Stimulated activated CD4-positive, alpha-beta T cell treated with anti-CD3 and anti-CD28 coated beads, TNF-alpha, amount 100 ng/mL, for 4 hours (primary cell): ENCODE data around the gene NCOA5.
A peak's percentile ranks its signal among the peaks of the same experiment; 100 is the strongest.

ENCODE experiments used
- DNase-seq, 3 experiments: peaks; one replicate each; pipeline ENCODE4 v3.0.0-alpha.2; 2020; ENCODE audit warnings: low read depth in 3 of 3

The NCOA5 gene

DNA sequence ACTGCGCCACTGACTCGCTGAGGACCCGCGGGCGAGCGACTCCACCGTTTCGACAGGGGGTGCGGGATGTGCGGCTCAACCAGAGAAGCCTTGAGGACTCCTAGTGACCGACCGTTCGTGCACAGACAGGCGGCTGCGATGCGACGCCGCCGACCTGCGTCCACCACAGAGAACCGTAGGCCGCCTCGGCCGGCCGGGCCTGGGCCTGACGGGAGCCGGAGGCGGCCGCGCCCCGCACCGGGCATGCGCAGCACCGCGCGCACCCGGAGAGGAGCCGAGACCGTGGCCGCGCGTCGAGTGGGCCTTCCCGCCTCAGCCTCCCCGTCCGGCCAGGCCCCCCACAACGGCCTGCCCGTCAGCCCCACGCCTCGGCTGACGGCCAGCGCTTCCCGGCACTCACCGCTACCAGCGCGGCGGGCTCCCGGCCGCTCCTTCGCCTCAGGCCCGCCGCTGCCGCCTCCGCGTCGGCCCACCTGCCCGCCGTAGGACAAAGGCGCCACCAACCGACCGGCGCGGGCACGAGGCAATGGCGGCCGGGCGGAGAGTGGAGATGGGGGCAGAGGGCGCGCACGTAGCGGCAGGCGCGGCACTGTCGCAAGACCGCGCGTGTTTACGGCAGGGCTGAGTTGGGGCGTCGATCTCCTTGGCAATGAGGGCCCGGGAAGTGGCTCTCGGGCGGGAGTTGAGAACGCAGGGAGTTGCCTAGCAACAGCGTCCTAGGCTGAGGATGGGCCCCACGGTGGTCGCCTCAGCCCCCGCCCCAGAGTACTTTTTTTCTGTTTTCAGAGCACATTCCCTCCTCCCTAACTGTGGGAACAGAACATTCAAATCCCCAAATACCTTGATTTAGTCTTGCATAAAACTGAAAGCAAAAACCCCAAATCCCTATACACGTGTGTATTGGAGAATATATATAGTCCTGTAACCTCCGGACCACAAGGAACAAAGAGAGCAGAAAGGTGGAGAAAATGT lies at the start of gene NCOA5:
TSS of gene NCOA5 (minus strand) at position 546 of the 972 bp plus-strand sequence. CDS start 10,538 bp downstream, outside the sequence.
- DNase-seq = peak; percentile 85 to 93 (median 88)

DNA sequence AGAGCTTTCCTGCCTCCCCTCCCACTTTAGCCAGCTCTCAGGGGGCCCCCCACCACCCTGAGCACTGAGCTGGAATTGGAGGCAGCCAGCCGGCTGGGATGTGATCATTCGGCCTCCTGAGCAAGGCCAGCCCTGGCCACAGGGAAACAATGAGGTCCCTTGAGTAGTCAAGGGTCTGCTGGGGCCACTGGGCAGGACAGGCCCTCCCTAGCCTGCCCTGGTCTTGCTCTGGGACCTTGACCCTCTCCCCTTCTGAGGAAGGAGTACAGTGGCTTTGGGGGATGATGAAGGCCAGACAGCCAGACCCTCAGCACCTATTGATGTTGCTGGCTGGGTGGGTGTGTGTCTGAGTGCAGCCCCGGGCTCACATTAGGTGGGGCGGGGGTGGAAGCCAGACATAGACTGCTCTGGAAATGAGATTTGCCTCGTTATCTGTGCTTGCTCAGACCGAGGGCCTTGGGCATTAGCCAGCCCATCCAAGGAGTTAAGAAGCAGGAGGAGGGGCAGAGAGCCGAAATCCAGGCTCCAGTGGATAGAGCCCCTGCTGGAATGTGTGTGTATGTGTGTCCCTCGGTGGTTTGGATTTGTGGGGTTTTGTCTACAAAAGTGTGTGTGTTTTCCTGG lies 49.6 kb upstream of the NCOA5 start:
- DNase-seq = no peak

DNA sequence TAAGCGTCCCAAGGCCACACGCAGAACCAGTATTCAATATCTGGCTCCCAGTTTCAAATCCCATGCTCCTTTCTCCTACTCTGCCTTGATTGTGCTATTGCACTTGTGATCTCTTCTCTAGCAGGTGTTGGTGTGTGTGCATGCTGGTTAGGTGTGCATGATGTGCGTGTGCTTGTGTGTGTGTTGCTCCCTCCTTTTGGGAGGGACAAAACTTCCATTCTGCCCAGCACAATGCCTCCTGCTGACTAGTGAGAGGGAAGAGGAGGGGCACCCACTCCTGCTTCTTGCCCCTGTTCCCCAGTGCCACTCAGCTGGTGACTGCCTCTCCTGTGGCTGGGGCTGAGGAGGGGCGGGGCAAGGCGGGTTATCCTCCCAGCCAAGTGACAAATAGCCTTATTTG lies 48.1 kb upstream of the NCOA5 start:
- no peak for DNase-seq

DNA sequence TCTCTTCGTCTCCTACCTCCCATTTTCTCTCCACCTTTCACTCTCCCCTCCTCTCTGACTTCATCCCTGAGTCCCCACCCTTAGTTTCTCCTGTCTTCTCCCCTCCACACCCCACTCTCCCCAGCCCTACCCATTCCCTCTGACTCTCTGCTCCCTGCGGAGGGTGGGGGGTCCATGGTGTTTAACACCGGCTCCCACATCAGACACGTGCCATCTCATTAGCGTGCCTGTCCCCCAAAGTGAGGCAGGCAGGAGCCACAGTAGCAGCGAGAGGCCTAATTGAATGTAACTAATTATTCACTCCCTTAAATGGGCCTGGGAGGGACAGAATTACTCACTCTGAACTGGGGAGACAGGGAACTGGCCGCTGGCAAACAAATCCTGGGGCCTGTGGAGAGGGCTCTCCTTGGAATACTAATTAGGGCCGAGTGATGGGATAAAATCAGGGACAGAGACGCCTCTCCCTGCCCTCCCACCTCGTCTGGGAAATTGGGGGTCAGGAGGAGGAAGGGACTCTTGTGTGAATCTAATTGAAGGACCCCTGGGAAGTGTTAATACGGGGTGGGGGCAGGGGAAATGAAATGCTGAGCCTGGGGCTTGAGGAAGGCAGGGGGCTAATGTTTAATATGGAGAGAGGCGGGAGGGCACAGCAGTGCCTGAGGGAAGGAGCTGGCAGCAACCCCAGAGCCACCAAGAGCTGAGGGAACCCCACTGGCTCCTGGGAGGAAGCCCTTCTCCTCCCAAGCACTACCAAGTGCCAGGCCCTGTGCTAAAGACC lies 46.3 kb upstream of the NCOA5 start:
- DNase-seq = no peak

DNA sequence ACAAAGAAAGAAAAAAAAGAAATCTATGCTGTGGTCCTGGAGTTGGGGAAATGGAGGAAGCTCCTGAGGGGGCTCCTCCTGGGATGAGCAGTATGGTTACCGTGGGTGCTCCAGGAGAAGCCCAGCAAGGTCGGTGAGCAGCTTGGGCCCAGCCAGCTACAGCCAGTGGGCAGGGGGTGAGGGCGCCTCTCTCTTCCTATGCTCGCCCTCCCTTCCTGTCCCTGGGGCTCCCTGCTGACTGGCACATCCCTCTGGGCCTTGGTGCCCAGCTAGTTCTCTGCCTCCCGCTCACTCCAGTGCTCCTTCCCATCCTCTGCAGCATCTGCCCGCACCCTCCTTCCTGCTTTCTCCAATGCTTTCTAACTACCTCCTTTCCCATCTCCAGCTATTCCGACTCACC lies 45.0 kb upstream of the NCOA5 start:
- DNase-seq = no peak

DNA sequence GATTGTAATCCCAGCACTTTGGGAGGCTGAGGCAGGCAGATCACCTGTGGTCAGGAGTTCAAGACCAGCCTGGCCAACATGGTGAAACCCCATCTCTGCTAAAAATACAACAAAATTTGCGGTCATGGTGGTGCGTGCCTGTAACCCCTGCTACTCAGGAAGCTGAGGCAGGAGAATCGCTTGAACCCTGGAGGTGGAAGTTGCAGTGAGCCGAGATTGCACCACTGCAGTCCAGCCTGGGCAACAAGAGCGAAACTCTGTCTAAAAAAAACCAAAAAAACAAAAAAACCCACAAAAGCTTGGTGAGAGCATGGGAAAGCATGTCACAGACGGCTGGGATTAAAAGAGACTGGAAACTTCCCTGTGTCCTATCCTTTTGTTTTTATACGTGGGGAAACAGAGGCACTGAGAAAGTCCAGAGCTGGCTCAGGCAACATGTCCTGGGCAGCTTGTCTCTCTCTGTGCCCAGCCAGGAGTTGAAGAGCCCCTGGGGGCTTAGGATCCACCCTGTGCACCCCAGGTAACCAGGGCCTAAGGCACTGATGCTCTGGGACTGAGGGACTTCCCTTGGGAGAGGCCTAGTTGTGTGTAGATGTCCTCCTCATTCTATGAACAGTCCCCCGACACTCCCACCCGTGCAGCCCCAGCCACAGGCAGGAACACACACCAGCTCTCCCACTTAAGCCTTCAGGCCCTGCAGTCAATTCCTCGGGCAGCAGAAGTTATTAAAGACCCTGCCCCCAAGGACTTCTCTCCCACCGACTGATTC lies 44.3 kb upstream of the NCOA5 start:
- DNase-seq = no peak

DNA sequence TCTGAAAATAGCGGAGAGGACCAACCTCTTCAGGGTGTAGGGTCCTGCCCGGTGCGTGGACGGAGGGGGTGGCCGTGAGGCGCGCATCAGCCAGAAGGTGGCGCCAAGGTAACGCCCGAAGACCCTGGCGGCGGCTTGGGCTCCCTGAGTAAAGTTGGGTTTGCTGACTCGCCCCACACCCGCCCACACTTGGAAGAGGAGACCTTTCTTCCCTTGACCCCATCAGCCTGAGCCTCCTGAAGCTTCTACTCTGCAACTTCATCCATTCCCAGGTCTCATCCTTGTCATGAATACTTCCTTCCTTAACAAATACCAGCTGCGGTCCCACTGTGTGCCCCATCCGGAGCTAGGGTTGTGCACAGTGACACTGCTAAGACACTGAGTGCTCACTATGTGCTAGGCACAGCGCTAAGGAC lies 43.0 kb upstream of the NCOA5 start:
- DNase-seq = peak; percentile 23 to 26 (median 25)

DNA sequence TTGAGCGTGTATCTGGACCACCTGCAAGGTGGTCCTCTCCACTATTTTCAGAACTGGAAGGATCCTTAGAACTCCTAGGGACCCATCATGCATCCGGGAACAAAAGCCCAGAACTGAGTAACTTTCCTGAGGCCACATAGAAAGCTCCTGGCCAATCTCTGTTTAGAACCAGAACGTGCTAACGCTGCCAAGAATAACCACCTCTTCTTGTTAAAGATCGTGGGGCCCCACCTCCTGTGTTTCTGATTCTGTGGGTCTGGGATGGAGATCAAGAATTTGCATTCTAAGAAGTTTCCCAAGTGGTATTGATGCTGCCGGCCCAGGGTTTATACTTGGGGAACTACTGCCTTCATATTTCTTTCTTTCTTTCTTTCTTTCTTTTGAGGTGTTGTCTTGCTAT lies 41.6 kb upstream of the NCOA5 start:
- DNase-seq = no peak

DNA sequence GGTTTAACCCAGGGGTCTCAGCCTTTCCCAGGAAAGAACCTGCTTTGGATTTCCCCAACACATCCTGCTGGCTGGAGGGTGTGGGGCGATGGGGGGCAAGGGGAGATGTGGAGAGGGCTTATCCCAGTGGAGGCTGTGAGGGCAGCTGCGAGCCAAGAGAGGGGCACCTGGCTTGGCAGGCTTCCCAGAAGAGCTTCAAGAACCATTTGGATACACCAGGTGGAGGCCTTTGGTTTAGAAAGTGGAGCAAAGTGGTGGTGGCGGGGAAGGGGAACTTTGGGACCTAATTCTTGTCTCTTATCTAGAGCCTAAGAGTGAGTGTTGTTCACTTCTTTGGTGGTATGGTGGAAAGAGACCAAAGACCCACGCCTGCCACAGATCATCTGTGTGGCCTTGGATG lies 40.8 kb upstream of the NCOA5 start:
- no peak for DNase-seq

DNA sequence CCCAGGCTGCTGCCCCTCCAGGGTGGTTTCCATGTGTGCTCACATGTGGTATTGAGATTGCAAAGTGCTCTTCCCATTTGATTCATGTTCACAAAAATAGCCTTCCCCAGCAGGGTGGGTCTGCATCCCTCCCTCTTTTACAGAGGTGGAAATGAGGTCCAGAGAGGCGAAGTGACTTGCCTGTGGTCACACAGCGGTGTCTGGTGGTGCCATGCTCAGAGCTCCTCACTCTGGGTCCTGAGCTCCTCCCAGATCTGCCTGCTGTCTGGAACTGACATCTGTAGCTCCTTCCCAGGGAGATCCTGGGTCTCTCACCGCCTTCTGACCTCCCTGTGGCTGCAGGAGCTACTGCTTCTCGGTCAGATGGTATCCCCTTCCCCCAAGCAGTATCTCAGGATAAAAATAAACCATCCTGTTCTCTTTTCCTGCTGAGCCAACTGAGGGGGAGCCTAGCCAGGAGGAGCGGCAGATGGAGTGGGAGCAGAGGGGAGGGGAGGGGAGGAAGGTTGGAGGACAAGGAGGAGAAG lies 40.3 kb upstream of the NCOA5 start:
- DNase-seq = no peak

DNA sequence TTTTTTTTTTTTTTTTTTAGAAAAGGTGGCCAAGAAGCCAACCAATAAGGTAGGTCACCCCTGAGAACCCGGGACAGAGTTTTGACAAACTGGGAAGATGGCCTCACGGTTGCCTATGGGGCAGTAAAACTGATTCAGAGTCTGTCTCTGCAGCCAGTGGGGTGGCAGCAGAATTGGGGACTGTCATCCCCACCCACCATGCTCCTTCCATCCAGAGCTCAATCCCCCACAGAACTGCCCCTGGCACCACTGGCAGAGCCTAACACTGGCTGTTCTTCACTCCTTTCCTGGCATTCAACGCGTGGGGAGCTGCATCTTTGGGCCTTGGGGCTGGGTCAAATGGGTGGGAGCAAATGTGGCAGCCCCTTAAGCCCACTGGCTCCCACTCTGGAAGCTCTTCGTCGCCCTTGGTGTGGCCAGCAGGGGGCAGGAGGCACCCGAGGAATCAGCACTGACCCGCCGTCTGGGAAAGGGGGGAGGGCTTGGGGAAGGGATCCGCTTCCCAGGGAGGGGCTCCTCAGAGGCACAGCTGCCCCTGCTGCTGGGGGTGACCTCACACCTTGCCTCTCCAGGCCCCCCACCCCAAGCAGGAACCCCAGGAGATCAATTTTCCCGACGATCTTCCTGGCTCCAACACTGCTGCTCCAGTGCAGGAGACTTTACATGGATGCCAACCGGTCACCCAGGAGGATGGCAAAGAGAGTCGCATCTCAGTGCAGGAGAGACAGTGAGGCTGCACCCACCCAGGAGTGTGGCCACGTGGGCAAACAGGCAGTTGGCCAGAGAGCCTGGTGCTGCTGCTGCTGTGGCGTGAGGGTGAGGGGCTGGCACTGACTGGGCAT lies 38.8 kb upstream of the NCOA5 start:
- no peak for DNase-seq

DNA sequence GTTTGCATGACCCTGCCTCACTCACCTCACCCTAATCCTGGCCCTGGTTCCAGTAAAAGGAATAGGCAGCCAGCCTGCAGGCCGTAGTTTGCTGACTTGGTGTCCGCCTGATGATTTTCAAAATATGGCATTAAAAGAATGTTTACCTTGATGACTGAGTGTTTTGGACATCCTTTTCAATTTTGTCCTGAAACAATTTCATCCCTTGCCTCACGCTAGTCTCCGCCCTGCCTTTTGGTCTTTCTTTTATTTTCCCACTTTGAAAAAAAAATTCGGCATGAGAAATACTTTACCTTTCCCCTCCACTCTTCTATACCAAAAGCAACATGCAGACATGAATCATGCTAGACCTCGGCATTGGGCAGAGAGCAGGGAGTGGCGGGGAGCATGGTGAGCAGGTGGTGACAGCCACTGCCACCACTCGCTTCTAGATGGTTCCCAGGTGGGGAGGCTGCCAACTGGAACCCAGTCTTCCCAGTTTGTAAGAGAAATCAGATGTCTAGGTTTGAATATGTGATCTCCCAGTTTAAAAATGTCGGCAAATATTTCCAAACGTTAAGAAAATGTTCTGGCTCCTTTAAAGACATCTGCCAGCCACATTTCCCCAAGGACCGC lies 37.7 kb upstream of the NCOA5 start:
- no peak for DNase-seq

DNA sequence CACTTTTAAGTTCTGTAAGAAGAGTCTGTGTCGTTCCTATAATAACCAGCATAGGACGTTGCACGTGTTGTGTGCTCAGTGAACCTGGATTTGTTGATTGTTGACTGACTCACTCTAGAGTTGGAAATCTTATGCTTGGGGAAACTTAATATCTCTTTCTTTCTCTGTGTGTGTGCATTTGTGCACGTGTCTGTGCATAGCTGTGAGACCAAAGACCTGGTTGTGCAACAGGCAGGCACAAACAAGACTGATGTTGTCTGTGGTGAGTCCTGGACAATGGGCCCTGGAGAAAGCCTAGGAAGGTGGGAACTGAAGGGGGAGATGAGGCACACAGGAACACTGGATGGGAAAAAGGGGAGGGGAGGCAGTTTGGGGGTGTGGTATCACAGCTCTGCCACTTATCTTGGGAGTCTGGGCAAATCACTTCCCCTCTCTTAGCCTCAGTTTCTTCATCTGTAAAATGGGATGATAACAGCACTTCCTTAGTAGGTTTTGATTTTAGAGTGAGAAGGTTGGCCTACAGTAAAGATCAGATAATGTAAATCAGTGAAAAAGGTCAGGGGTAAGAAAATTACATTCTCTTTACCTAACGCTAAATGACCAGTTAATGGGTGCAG lies 36.8 kb upstream of the NCOA5 start:
- no peak for DNase-seq

DNA sequence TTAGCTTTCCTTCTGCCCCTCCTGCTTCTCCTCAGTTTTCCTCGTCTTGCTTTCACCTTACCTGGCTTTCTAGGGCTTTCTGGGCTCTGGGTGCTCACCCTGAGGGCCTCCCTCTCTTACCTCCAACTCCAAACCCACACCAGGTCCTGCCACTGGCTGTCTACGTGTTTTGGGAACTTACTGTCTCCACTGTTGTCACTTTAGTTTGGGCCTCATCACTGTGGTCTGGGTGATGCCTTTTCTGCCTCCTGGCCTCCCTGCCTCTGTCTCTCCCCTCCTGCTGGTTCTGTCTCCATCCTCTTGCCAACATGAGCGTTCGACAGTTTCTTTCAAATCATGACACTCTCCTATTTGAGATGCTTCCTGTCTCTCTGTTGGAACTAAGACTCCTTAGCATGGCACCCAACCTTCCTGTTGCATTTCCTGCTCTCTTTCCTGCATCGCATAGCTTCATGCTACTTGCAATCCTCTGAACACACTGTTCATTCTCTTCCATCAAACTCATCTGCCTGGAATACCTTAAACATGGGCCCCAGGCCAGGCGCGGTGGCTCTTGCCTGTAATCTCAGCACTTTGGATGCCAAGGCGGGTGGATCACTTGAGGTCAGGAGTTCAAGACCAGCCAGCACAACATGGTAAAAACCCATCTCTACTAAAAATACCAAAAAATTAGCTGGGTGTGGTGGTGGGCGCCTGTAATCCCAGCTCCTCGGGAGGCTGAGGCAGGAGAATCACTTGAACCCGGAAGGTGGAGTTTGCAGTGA lies 33.9 kb upstream of the NCOA5 start:
- no peak for DNase-seq

DNA sequence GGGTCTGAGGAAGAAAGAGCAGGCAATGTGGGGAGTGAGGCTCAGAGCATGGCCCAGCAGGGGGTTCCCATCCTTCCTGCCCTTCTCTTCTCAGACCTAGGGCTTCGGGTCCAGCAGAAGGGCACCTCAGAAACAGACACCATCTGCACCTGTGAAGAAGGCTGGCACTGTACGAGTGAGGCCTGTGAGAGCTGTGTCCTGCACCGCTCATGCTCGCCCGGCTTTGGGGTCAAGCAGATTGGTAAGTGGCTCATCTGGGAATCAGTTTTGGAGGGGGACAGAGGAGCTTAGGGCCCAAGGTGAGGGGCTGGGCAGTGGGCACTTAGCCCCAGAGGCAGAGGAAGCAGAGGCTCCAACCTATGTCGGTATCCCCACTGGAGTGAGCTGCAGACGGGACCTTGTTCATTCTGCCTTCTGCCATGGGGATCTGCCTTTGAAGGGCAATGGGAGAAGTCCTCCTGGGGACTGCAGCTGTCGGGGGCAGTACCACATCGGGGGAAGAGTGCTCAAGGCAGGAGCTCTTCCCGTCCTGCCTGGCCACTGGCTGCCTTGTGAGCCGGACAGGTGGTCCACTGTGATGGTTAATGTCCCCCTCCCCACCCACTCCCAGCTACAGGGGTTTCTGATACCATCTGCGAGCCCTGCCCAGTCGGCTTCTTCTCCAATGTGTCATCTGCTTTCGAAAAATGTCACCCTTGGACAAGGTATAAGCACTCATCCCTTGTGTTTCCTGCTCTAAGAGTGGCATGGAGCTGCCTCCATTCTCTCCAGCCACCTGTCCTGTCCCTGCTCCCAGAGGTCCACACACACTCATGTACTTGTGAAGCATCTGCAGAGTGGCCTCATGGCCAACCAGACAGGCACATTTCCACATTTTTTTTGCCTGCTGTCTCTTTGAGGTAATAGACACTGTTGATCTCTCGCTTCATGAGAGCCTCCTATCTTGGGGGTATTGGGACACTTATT lies 33.0 kb upstream of the NCOA5 start:
- DNase-seq = no peak

DNA sequence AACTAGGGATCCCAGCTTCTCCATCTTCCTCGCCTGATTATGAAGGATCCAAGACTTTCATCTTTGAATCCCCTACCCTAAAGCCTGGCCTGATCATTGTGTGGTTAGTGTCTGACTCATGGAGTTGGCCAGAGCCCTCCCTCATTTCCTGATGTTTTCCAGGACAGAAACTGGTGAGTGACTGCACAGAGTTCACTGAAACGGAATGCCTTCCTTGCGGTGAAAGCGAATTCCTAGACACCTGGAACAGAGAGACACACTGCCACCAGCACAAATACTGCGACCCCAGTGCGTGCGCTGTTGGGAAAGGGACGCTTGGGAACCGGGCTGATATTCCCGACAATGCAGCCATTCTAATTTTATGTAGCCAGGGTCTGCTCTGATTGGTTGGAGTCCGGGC lies 32.3 kb upstream of the NCOA5 start:
- DNase-seq = no peak

DNA sequence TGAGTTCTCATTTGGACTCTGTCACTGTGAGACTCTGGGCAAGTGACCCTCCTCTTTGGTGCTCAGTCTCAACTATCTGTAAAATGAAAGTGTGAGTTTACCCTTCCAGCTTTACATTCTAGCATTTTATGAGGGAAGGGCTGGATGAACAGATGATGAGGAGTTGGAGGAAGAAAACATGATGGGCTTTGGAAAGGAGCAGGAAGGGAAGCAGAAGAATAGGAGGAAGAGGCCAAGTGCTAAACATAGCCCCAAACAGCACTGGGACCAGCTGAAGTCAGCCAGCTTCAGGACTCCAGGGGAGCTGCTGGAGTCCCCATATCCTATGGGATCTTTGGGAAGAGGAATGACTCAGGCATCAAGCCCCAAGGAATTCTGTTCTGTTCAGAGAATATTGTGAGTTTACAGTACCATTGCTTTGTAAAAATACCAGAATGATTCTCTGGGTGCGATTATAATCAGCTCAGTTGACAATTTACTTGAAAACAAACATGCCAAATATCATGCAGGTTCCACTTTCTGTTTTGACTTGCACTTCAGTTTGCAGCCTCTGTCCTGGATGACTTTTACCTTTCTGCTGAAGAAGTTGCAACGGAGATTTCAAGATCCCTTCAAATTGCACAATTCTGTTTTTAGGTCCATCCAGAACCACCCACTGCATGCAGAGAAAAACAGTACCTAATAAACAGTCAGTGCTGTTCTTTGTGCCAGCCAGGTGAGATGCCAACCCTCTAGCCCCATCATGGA lies 31.6 kb upstream of the NCOA5 start:
- no peak for DNase-seq
